ENCODE results near the gene ANKRD13D.

ANKRD13D gene

DNA sequence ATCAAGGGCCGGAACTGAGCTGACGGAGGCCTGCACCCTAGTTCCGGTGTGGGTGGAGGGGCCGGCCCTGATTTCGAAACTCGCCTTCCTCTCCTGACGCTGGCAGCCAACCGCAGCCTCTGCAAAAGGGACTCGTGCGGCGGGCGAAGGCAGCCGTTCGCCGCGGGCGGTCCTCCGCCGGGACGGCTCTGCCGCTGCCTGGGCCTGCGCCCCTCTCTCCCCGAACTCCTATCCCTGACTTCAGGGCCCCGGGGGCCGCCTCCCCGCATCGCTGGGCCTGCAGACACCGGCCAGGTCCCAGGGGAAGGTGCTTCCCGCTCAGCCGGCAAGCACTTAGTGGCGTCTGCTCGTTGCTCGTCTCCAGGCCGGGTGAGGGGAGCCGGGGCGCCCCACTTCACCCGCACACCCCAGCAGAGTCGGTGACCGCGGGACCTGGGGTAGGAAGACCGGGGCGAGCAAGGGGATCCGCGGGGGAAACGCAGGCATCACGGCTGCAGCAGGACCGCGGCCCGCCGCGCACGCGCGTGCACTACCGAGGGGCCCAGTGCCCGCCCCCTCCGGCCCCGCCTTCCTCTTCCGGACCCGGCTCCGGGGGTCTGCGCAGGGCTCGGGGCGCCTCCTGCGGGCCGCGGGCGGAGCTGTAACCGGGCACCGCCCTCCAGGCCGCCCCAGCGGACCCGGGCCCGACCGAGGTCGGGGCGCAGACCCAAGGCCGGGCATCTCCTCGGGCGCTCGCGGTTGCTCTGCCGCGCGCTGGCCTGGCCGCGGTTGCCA is 464 bp upstream of the ANKRD13D start:
- peak; percentile 90 for DNase-seq

DNA sequence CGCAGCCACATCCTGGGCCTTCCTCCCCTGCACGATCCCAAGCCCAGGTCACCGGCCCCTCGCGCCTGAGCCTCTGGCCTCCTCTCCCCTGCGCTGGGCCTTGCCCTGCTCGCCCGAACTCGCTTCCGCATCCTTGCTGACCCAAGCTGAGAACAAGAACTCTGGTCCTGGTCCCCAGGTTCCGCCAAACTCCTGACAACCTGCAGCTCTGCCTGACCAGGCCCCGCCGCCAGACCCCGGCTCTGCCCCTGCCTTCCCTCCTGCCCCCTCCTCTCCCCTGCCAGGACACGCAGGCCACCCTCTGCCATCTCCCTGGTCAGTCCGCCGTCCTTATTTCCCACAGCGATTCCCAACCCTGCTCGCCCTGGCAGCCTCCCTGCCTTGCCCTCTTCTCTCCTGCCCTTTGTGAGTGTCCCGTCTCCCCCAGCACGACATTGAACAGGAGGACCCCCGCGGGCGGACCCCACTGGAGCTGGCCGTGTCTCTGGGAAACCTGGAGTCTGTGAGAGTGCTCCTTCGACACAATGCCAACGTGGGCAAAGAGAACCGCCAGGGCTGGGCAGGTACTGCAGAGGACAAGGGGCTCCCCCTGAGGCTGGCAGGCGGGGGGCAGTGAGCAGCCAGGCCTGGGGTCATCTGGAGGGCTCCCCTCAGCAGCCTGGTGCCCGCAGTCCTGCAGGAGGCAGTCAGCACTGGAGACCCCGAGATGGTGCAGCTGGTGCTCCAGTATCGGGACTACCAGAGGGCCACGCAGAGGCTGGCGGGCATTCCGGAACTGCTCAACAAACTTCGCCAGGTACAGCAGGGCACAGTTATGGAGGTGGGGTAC is 762 bp downstream of the ANKRD13D start:
- DNase-seq = no peak

DNA sequence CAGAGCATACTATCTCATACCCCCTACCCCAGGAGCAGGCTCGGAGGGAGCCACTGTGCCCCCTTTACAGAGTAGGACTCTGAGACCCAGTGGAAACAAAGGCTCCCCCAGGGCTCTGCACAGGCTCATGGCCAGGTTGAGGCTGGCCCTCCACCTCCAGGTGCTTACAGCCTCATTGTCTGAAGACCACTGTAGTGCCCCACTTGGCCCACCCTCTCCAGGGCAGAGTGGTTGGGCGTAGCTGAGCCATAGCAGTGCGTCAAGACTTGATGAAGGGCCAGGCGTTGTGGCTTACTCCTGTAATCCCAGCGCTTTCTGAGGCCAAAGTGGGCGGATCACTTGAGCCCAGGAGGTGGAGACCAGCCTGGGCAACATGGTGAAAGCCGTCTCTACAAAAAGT is 1.7 kb downstream of the ANKRD13D start:
- no peak for DNase-seq

DNA sequence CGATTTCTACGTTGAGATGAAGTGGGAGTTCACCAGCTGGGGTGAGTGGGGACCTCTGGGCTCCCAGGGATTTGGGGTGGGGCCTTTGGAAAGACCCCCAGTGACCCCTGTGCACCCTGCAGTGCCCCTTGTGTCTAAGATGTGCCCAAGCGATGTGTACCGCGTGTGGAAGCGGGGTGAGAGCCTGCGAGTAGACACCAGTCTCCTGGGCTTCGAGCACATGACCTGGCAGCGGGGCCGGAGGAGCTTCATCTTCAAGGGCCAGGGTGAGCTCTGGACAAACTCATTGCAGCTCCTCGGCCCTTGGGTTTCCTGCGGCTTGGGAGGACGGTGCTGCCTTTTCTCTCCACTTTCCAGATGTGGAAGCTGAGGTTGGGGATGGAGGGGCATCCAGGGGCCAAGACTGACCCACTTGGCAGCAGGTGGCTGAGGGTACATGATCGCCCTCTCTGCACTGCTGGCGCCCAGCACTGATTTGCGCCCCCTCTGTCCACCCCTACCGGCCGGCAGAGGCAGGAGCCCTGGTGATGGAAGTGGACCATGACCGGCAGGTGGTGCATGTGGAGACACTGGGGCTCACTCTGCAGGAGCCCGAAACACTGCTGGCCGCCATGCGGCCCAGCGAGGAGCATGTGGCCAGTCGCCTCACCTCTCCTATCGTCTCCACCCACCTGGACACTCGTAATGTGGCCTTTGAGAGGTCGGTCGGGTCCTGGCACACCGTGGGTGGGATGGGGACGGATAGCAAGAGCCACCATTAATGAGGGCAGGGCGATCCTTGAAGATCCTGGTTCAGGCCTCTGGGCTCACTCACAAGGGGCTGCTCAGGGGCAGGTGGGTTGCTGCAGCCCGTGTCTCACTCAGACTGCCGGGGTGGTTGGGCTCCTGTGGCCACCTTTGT is 2.6 kb downstream of the ANKRD13D start:
- DNase-seq = no peak

DNA sequence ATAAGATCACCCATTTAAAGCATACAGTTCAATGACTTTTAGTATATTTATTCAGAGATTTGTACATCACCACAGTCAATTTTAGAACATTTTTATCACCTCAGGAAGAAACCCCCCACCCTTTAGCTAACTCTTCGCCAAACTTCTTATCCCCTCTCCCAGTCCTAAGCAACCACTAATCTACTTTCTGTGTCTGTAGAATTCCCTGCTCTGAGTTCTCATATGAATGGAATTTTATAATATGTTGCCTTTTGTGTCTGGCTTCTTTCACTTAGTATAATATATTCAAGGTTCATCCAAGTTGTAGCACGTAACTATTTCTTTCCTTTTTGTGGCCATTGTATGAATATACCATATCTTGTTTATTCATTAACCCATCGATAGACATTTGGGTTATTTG is 3.6 kb downstream of the ANKRD13D start:
- DNase-seq = no peak

DNA sequence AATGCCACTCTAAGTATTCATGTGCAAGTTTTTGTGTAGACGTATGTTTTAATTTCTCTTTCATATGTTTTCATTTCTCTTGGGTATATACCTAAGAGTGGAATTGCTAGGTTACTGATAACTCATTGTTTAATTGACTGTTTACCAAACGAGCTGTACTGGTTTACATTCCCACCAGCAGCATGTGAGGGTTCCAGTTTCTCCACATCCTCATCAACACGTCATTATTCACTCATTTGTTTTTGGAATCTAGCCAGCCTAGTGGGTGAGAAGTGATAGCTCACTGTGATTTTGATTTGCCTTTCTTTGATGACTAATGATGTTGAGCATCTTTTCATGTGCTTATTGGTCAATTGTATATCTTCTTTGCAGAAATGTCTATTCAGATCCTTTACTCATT is 4.0 kb downstream of the ANKRD13D start:
- no peak for DNase-seq

DNA sequence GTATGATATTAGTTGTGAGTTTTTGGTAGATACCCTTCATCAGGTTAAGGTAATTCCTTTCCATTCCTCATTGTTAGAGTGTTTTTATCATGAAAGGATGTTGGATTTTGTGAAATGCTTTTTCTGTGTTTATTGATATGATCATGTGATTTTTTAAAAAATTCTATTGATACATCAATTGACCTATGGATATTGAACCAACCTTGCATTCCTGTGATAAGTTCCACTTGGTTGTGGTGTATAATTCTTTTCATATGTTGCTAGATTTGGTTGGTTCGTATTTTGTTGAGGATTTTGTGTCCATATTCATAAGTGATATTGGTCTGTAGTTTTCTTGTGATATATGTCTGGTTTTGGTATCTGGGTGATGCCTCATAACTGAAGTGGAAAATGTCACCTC is 6.7 kb downstream of the ANKRD13D start:
- DNase-seq = no peak

DNA sequence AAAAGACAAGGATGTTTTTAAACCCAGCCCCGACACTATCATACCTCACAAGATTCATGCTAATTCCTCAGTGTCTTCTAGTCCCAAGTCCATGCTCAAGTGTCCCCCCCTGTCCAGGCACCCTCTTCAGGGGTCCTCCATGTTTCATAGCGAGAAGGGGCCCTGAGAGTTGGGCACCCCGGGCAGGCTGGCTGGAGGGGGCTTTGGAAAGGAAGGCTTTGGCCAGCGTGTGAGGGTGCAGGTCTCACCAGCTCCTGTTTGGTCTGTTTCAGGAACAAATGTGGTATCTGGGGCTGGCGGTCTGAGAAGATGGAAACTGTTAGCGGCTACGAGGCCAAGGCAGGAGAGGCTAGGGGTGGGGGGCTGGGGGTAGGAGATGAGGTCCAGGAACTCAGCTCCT is 9.7 kb downstream of the ANKRD13D start:
- DNase-seq = no peak

DNA sequence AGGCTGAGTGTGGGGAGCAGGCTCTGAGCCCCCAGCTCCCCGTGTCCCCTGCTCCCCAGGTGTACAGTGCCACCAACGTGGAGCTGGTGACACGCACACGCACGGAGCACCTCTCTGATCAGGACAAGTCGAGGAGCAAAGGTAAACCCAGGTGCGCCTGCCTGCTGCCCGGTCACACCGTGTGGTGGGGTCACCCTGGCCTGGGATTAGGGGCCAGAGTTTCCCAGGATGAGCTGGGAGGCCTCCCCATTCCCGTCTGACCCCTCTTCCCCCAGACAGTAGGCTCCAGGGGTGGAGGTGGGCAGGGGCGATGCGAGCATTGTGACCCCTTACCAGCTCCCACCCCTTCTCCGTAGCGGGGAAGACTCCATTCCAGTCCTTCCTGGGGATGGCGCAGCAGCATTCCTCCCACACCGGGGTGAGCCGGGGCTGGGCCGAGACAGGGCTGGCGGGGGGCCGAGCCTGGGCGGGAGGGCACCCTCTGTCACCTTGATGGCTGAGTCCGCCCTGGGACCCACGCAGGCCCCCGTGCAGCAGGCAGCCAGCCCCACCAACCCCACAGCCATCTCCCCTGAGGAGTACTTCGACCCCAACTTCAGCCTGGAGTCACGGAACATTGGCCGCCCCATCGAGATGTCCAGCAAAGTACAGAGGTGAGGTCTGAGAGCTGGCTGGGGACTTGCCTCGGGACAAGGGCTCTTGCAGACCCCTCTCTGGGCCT is 10.5 kb downstream of the ANKRD13D start:
- no peak for DNase-seq

DNA sequence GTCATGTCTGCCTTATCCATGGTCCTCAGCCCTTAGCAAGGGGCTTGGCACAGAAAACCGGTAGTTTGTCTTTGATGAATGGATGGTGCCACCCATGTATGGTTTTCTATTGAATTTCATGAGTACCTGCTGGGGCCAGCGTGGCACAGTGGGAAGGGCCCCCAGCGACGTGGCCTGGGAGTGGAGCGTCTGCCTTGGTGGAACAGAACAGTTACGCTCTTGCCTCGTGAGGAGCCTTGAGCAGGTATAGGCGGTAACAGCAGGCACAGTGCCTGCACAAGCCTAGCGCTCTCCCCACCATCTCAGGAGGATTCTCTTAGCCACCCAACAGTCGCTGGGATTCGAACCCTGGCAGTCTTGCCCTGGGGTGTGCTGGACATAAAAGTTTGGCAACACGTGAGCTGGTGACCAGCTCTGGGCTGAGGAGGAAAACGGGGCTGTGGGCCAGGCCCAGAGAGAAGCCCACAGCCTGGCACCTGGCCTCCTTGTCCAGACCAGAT is 11.2 kb downstream of the ANKRD13D start:
- no peak for DNase-seq

DNA sequence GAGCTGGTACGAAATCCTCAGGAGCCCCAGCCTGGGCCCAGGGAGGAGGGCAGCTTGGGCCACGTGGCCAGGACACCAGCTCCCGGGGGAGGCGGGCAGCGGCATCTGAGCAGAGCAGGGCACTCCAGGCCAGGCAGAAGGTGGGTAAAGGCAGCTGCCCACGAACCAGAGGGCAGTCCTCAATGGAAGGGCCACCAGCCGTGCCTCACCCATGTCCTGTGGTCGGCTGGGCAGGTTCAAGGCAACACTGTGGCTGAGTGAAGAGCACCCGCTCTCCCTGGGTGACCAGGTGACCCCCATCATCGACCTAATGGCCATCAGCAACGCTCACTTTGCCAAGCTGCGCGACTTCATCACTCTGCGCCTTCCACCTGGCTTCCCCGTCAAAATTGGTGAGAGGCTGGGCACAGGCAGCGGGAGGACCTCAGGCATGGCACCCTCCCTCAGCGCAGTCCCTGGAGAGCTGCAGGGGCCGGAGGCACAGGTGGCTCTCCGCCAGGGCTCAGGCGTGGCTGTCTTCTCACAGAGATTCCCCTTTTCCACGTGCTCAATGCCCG is 11.7 kb downstream of the ANKRD13D start:
- no peak for DNase-seq

DNA sequence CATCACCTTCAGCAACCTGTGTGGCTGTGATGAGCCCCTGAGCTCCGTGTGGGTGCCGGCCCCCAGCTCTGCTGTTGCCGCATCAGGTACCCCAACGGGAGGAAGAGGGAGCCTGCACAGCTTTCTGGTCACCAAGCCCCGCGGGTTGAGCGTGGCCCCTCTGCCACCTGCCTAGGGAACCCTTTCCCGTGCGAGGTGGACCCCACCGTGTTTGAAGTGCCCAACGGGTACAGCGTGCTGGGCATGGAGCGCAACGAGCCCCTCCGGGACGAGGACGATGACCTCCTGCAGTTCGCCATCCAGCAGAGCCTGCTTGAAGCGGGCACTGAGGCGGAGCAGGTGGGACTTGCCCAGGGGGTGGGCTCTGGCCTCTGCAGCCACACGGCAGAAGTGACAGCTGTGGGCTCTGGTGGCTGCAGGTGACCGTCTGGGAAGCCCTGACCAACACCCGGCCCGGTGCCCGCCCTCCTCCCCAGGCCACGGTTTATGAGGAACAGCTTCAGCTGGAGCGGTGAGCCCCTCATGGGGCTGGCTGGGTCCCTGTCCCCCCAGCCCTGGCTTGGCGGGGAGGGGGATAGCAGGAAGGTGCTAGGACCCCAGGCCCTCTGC is 12.3 kb downstream of the ANKRD13D start:
- DNase-seq = no peak

DNA sequence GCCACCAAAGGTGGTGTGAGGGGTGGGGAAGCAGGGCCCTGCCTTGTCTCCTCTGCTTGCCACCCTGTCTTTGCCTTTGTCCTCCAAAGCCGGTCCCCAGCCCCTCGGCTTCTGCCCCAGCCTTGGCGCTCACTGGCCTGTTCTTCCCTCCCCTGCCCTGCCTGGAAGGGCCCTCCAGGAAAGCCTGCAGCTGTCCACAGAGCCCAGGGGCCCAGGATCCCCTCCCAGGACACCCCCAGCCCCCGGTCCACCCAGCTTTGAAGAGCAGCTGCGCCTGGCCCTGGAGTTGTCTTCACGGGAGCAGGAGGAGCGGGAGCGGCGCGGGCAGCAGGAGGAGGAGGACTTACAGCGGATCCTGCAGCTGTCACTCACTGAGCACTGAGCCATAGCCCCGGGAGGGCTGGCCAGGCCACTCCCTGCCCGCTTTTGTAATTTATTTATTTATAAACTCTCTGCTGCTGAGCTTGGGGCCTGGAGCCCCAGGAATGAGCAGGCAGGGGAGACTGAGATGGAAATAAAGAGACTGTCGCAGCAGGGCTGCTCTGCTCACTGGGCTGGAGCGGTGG is 12.9 kb downstream of the ANKRD13D start:
- DNase-seq = no peak

DNA sequence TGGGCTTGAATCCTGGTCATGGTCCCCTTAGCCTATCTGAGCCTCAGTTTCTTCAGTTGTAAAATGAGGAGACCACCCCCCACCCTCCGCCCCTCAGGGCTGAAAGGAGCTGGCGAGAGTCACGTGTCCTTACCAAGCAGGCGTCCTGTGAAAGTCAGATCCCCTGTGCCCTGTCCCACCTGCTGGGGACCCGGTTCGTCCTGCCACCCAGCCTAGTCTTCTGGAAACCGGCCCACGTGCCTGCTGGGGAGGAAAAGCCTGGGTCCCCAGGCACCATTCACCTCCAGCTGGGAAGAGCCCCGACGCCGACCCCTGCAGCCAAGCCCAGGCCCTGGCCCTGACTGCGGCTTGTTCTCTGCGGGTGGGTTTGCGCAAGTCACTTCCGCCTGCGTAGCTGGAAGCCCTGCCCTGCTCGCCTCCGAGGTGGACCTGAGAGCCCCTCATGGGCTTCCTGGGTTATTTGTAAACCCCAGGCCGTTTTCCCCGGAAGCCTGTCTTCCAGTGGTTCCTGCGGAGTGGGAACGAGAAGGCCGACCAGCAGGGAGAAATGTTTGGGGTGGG is 13.5 kb downstream of the ANKRD13D start:
- no peak for DNase-seq

DNA sequence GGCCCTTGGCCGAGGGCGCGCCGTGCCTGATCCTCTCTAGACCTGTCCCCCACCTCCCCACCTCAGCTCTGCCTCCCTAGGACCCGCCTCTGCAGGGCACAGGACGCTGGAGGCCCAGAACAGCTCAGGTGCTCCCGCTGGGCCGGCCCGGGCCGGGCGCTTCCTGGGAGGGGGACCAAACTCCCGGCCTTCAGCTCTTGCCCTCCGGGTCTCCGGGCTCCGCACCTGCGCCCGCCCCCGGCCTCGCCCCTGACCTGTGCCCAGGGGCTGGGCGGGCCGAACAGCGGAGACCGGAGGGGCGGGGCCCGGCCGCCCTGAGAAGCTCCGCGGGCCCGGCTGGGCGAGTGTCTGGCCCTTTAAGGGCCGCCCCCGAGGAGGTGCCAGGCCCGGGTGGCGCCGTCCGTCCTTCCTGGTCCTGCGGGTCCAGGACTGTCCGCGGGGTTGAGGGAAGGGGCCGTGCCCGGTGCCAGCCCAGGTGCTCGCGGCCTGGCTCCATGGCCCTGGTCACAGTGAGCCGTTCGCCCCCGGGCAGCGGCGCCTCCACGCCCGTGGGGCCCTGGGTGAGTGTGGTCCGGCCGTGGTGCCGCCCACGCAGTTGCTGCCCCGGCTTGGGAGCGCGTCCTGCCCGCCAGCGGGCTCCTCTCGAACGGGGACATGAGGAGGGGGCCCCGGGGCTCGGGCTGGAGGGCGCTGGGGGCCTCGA is 14.2 kb downstream of the ANKRD13D start, which contains the start of gene SSH3:
Gene SSH3, plus strand, starts transcription at position 399 of the 703 bp plus-strand sequence. Its CDS starts 96 bp downstream, at position 495.
- no peak for DNase-seq

DNA sequence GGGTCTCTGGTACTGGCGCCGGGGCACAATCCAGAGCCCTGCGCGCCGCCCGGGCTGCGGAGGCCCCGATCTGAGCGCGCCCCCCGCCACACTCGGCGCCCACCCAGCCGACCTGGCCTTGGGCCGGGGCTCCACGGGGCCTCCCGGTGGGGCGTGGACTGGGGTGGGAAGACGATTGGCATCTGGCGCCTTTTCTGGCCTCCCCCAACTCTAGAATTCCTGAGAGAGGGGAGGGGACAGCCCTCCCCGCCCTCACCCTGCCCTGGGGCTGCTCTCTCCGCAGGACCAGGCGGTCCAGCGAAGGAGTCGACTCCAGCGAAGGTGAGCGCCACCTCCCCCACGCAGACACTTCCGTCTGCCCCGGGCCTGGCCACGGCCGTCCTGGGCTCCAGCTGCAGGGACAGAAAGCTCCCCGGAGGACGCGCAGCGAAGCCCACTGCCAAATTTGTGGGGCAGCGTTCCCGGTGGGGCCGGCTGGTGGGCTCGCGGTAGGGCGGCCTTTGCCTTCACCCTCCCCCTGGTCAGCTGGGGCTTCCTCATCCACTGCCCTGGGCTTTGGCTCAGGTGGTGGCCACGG is 14.8 kb downstream of the ANKRD13D start:
- DNase-seq = no peak

DNA sequence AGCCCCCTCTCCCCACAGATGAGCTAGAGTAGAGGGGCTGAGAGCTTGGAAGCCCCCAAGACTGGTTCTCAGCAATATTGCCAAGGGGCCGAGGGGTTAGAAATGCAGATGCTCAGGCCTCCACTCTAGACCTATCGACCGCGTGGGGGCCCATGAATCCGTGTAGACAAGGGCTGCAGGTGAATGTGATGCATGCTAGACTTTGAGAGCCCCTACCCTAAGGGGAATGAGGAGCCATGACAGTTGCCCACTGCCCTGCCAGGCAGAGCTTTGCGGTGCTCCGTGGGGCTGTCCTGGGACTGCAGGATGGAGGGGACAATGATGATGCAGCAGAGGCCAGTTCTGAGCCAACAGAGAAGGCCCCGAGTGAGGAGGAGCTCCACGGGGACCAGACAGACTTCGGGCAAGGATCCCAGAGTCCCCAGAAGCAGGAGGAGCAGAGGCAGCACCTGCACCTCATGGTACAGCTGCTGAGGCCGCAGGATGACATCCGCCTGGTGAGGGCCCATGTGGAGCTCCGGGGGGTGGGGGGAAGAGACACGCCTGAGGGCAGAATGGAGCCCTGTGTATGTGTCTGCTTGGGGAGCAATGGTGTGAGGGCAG is 15.5 kb downstream of the ANKRD13D start:
- DNase-seq = no peak

DNA sequence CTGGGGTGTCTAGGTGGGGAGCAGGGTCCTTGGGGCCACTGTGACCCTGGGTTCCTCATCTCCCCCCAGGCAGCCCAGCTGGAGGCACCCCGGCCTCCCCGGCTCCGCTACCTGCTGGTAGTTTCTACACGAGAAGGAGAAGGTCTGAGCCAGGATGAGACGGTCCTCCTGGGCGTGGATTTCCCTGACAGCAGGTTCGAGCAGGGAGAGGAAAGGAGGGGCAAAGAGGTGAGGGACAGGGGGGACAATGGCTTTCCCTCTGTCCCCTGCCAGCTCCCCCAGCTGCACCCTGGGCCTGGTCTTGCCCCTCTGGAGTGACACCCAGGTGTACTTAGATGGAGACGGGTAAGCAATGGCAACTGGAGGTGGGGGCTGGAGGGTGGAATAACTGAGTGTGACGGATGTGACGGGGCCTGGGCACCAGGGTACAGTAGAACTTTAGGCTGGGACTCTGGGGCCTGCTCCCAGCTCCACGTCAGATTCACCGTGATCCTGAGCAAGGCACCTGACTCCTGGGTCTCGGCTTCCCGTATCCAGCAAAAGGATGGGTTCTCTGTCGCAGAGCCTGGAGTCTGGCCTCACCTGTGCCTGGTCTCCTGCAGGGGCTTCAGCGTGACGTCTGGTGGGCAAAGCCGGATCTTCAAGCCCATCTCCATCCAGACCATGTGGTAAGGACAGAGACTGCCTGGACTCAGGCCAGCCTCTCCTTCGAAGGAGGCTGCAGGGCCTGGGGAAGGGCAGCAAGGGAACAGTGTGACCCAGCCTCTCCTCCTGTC is 17.9 kb downstream of the ANKRD13D start:
- no peak for DNase-seq
